PC-9 (cell line): ENCODE results near the gene FBXO44. TPM values are rescaled to one million over a fixed set of nuclear protein-coding genes. Genes with fewer than 3 reads are reported as not detected.

Source experiments
- BruUV-seq: library from RNA; stranded (reverse); fragments of 400-500 nt; replicated peaks from 2 replicates; lab custom pipeline; 2021; lab: Mats Ljungman, UMichigan
- CTCF ChIA-PET: fragments of 300-600 bp; sonication (Branson Sonifier 250); formaldehyde crosslinking; loops from one replicate; lab custom pipeline; 2022; ENCODE audit warnings: antibody characterized with exemption; lab: Charles Lee
- POLR2A ChIA-PET: fragments of 300-600 bp; sonication (Branson Sonifier 250); formaldehyde crosslinking; loops from one replicate; lab custom pipeline; 2022; ENCODE audit warnings: antibody characterized with exemption; ENCODE audit not compliant: unreplicated experiment; lab: Charles Lee
- DNase-seq, 2 experiments: peaks; one replicate each; pipeline versions ENCODE4 v3.0.0 to v3.0.0-alpha.2; 2015 to 2022; ENCODE audit warnings: mixed read lengths in 1 of 2
- H2AFZ ChIP-seq: fragments of 200-600 bp; sonication (generic); 2 replicates; pipeline ENCODE4 v1.8.1; 2017; ENCODE audit warnings: antibody characterized with exemption
- H3F3A ChIP-seq: fragments of 200-600 bp; sonication (generic); 2 replicates; pipeline ENCODE4 v1.8.1; 2017; ENCODE audit warnings: antibody characterized with exemption, mild to moderate bottlenecking, low read depth; ENCODE audit not compliant: insufficient read depth
- H3K27ac ChIP-seq: fragments of 200-600 bp; sonication (generic); 2 replicates; pipeline ENCODE4 v1.6.1; 2016; ENCODE audit warnings: mixed run types
- H3K27me3 ChIP-seq: fragments of 200-600 bp; sonication (generic); 2 replicates; pipeline ENCODE4 v1.6.1; 2016; ENCODE audit warnings: low read depth, mixed run types; ENCODE audit not compliant: insufficient read depth
- H3K36me3 ChIP-seq: fragments of 200-600 bp; sonication (generic); 2 replicates; pipeline ENCODE4 v1.6.1; 2016; ENCODE audit warnings: low read depth, mixed run types
- H3K4me1 ChIP-seq: fragments of 200-600 bp; sonication (generic); replicated peaks from 2 replicates; pipeline ENCODE4 v1.6.1; 2016; ENCODE audit warnings: mixed run types; ENCODE audit not compliant: insufficient read depth
- H3K4me2 ChIP-seq: fragments of 200-600 bp; sonication (generic); 2 replicates; pipeline ENCODE4 v1.6.1; 2017; ENCODE audit warnings: mixed run types
- H3K4me3 ChIP-seq: fragments of 200-600 bp; sonication (generic); 2 replicates; pipeline ENCODE4 v1.6.1; 2016; ENCODE audit warnings: mixed run types
- H3K79me2 ChIP-seq: fragments of 200-600 bp; sonication (generic); 2 replicates; pipeline ENCODE4 v1.6.1; 2017; ENCODE audit warnings: low read depth, mixed run types
- H3K9me2 ChIP-seq: fragments of 200-600 bp; sonication (generic); 2 replicates; pipeline ENCODE4 v1.8.1; 2017; ENCODE audit warnings: mild to moderate bottlenecking; ENCODE audit not compliant: insufficient read depth
- H3K9me3 ChIP-seq: fragments of 200-600 bp; sonication (generic); 2 replicates; pipeline ENCODE4 v1.8.1; 2016; ENCODE audit warnings: low read depth; ENCODE audit not compliant: insufficient read depth
- H4K20me1 ChIP-seq: fragments of 200-600 bp; sonication (generic); 2 replicates; pipeline ENCODE4 v1.8.1; 2017; ENCODE audit not compliant: insufficient read depth
- CTCF ChIP-seq: fragments of 200-600 bp; sonication (generic); conservative IDR thresholded peaks from 2 replicates; pipeline ENCODE4 v1.6.1; 2017; ENCODE audit warnings: mixed run types, antibody characterized with exemption, mild to moderate bottlenecking, moderate library complexity
- EZH2 ChIP-seq: fragments of 200-600 bp; sonication (generic); IDR thresholded peaks from 2 replicates; pipeline ENCODE4 v1.8.0; 2017; ENCODE audit warnings: antibody characterized with exemption, low read depth
- intact Hi-C: fragments of 100-400 bp; cut with micrococcal nuclease; formaldehyde crosslinking; loops from one replicate; pipeline ENCODE4 v1.10.0; 2022; ENCODE audit not compliant: unreplicated experiment
- total RNA-seq: library from RNA; stranded (reverse); gene quantifications from 2 replicates; pipeline ENCODE4 v1.2.3, GENCODE V29; 2021

FBXO44 gene
- total RNA-seq, 1 experiment from 2014 or later = 31.9 TPM

- Histone ChIP-seq H3K36me3 (no peaks in the 10 kb centered on the region), H3K27ac (no peak overlapping the region), H3K4me2 (no peak overlapping the region), H3K4me1 (no peaks in the 10 kb centered on the region), H3K27me3 (0 out of 2 replicates have a peak, but pooled peaks cover 3% of the 10 kb centered on the region), H3K4me3 (no peak overlapping the region), H3K9me3 (no peaks in the 10 kb centered on the region), H3K9me2 (no peaks in the 10 kb centered on the region), H3K79me2 (no peaks in the 10 kb centered on the region), H2AFZ (no peak overlapping the region), H4K20me1 (no peaks in the 10 kb centered on the region), H3F3A (no peaks in the 10 kb centered on the region)
- DNase-seq = no peak
- intact Hi-C loops = loop anchor here (1.0 to 2.0 kb wide), 2 partner anchors 74 to 608 kb away; no protein-coding TSS in a partner anchor
- TF ChIP-seq EZH2 (no peak), CTCF (no peak)
- BruUV-seq = no TSS peak
- POLR2A ChIA-PET = no interaction called here
- CTCF ChIA-PET = interaction anchor here (1.3 kb wide), 1 partner anchor 383 kb away, joined by 4 read pairs; the partner anchor contains the start of gene MTOR
Observed at GRCh38 chr1:11645270-11645669, 9.4 kb upstream of the FBXO44 start.

- H3K4me3 ChIP-seq = no peak overlapping the region
- no peak overlapping the region for H3K4me2 ChIP-seq
- H3K36me3 ChIP-seq = no peaks in the 10 kb centered on the region
- intact Hi-C loops = loop anchor here (1.0 to 2.0 kb wide), 2 partner anchors 73 to 608 kb away; no protein-coding TSS in a partner anchor
- H3K27me3 ChIP-seq = 0 out of 2 replicates have a peak, but pooled peaks cover 1% of the 10 kb centered on the region
- no peak overlapping the region for H3K27ac ChIP-seq
- no peaks in the 10 kb centered on the region for H4K20me1 ChIP-seq
- no peak overlapping the region for H2AFZ ChIP-seq
- TF ChIP-seq CTCF (peak; percentile 74), EZH2 (no peak)
- peak; percentile 46 to 72 for DNase-seq
- CTCF ChIA-PET = interaction anchor here (0.6 to 1.3 kb wide), 2 partner anchors 384 to 1173 kb away, joined by 4 to 12 read pairs; partner anchors contain the start of gene MTOR
- POLR2A ChIA-PET = no interaction called here
- no TSS peak for BruUV-seq
- H3K4me1 ChIP-seq = no peaks in the 10 kb centered on the region
- H3F3A ChIP-seq = no peaks in the 10 kb centered on the region
- H3K9me3 ChIP-seq = no peaks in the 10 kb centered on the region
- no peaks in the 10 kb centered on the region for H3K9me2 ChIP-seq
- no peaks in the 10 kb centered on the region for H3K79me2 ChIP-seq
Observed at GRCh38 chr1:11645670-11646265, 8.9 kb upstream of the FBXO44 start.

- Histone ChIP-seq H3K4me1 (no peaks in the 10 kb centered on the region), H3K9me2 (no peaks in the 10 kb centered on the region), H3K4me3 (no peak overlapping the region), H2AFZ (no peak overlapping the region), H3F3A (no peaks in the 10 kb centered on the region), H4K20me1 (no peaks in the 10 kb centered on the region), H3K27ac (no peak overlapping the region), H3K9me3 (no peaks in the 10 kb centered on the region), H3K4me2 (no peak overlapping the region), H3K27me3 (no peaks in the 10 kb centered on the region), H3K36me3 (no peaks in the 10 kb centered on the region), H3K79me2 (no peaks in the 10 kb centered on the region)
- no TSS peak for BruUV-seq
- no peak for TF ChIP-seq EZH2
- TF ChIP-seq CTCF = no peak
- intact Hi-C loops = no loop called here
- POLR2A ChIA-PET = no interaction called here
- no peak for DNase-seq
- CTCF ChIA-PET = interaction anchor here (0.6 to 1.3 kb wide), 2 partner anchors 384 to 1174 kb away, joined by 4 to 12 read pairs; partner anchors contain the start of gene MTOR
Observed at GRCh38 chr1:11646317-11646716, 8.4 kb upstream of the FBXO44 start.
